GM18520 (cell line): ENCODE measurements around the gene IQCE.
"Not testable (repeated sequence)": the region's sequence is repeated elsewhere in the genome, so short reads cannot be mapped to it uniquely, and the experiment has no call there.

ENCODE experiments used
- ATAC-seq: cut with Tn5 transposase; IDR thresholded peaks from one replicate; pipeline ENCODE4 v1.9.1; 2021; ENCODE audit not compliant: unreplicated experiment

IQCE gene

DNA sequence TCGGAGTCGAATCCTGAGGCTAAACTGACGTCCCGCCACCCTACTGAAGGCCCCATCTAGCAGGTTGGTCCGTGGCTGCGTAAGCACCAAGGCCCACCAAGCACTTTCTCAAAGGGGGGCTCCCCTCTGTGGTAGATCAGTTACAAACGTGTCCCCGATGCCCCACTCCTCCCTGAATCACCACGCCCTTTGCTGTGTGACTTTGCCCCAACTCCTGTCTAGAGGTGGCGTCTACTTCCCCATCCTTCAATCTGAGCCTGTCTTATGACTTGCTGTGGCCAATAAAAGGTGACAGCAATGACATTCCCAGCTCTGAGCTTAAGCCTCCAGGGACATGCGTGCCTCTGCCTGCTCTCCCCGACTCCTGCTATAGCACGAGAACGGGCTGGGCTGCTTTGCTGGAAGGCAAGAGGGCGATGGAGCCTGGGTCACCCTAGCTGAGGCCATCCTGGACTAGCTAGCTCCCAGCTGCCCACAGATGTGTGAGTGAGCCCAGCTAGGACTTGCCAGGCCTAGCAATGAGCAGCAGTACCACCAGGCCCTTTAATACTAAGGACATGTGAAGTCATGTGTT is 26.5 kb upstream of the IQCE start:
- ATAC-seq, result not testable (repeated sequence)

DNA sequence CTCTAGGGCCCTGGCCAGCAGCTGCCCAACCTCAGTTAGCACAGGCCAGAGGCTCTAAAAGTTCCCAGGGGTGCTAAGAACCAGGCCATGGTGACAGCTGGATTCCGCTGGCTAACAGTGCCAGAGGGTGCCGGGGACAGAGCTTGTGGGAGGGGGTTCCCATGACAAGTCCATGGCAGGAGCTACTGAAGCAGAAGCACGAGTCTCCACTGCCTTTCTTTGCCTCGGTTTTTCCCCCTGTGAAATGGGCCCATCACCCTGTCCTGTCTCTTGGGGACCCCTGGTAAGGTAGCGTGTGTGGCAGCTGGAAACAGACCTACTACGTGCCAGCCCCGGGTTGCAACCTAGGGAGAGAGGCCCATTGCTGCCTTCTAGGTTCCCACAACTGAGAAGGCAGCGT is 26.0 kb upstream of the IQCE start:
- ATAC-seq, result not testable (repeated sequence)

DNA sequence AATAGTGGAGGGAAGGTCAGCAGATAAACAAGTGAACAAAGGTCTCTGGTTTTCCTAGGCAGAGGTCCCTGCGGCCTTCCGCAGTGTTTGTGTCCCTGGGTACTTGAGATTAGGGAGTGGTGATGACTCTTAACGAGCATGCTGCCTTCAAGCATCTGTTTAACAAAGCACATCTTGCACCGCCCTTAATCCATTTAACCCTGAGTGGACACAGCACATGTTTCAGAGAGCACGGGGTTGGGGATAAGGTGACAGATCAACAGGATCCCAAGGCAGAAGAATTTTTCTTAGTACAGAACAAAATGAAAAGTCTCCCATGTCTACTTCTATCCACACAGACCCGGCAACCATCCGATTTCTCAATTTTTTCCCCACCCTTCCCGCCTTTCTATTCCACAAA is 25.2 kb upstream of the IQCE start:
- not testable (repeated sequence) for ATAC-seq

DNA sequence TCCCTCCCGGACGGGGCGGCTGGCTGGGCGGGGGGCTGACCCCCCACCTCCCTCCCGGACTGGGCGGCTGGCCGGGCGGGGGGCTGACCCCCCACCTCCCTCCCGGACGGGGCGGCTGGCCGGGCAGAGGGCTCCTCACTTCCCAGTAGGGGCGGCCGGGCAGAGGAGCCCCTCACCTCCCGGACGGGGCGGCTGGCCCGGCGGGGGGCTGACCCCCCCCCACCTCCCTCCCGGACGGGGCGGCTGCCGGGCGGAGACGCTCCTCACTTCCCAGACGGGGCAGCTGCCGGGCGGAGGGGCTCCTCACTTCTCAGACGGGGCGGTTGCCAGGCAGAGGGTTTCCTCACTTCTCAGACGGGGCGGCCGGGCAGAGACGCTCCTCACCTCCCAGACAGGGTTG is 24.6 kb upstream of the IQCE start:
- not testable (repeated sequence) for ATAC-seq

DNA sequence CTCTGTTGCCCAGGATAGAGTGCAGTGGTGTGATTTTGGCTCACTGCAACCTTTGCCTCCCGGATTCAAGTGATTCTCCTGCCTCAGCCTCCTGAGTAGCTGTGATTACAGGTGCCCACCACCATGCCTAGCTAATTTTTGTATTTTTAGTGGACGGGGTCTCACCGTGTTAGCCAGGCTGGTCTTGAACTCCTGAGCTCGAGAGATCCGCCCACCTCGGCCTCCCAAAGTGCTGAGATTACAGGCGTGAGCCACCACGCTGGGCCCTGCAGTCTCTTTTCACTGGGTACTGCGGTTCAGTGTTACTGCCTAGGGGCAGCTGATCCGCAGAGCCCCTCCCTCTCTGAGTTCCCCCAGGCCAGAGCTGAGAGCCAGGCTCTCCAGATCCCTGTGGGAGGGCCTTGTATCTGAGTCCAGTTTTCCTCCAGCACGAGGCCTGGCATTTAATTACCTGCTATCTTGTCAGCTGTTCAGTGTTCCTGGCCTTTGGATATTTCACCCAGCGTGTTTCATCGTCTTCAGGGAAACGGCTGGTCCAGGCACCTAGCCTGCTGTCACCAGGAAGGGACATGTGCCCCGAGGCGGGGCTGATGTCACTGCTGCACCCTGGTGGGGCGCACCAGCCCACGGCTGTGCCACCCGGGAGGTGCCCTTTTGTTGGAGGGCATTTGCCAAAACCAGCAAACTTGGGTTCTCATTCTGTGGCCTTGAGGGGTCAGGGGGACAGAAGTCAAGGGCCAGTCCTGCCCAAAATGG is 22.7 kb upstream of the IQCE start:
- ATAC-seq, result not testable (repeated sequence)

DNA sequence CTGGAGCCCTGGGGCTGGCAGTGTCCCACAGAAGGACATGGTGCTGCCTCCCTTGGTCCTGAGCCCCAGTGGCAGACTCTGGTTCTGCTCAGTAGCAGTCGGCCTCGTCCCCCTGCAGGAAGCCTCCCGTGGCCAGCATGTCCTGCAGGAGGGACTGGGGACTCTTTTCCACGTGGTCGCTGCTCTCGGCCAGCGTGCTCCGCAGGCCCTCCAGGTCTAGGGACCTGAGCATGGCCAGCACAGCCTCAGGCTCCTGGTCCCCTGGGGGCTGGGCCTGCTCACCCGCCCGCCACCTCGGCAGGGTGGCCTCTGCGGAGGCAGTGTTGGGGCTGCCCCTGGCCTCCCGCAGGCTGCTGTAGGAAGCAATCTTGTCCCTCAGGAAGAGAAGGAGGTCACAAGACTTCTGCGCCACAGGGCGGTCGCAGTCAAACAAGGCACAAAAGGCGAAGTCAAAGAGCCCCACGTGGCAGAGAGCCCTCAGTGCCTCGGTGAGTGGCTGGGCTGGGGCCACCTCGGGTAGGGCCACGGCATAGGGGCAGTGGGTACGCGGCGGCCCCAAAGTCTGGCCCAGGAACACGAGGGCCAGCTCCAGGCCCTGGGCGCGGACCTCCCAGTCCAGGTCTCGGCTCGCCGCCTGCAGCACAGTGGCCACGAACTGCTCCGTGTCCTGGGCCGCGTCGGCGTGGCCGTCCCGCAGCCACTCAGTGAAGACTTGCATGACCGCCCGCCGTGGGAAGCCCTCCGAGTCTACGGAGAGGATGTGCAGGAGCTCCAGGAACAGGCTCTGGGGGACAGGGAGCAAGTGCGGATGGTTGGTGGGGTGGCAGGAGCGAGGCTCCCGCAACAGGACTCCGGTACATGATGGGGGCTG is 20.6 kb upstream of the IQCE start:
- no peak for ATAC-seq

DNA sequence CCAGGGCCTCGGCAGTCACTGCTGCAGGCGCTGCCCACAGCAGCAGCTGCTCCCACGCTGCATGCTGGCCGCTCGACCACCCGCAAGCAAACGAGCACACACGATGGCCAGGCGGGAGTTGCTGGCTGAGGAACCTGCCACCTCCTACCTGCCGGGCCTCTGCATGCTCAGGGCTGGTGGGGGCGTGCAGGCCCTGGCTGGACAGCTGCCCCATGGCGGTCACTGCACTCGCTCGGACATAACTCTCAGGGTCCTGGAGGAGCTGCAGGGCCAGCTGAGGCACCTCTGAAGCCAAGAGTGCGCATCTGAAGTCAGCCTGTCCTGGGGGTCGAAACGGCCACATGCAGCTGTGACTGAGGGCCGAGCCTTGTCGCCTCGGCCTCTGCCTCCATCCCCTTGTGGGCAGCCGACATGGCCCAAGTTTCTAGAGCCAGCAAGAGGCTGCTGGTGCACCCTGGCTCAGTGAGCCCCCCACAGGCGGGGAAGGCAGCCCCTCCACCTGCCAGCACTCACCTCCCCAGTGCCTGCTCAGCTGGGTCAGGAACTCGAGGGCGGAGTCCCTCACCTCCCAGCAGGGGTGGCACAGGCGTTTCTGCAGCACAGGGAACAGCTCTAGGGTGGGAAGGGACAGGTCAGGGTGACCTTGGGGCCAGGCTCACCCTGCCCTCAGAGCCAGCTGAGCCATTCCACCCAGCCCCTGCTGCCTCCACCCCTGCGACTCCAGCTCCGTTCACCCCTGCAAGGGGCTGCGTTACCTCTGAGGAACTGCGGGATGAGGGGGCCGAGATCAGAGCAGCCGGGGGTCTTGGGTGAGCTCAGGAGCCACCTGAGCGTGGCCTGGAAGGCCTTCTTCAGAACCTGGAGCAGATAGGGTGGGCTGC is 19.5 kb upstream of the IQCE start:
- ATAC-seq, result no peak

DNA sequence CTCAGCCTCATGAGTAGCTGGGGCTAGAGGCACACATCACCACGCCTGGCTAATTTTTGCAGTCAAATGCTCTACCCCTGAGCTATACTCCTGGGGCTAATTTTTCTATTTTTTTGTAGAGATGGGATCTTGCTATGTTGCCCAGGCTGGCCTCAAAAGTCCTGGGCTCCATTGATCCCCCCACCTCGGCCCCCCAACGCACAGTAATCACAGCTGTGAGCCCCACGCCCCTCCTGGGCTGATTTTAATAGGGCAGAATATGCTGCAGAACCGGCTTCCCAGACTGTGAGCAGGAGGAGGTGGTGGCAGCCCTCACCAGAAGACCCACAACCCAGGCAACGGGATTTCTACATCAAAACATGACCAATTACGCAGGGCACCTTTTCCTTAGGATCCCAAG is 18.6 kb upstream of the IQCE start:
- ATAC-seq, result no peak

DNA sequence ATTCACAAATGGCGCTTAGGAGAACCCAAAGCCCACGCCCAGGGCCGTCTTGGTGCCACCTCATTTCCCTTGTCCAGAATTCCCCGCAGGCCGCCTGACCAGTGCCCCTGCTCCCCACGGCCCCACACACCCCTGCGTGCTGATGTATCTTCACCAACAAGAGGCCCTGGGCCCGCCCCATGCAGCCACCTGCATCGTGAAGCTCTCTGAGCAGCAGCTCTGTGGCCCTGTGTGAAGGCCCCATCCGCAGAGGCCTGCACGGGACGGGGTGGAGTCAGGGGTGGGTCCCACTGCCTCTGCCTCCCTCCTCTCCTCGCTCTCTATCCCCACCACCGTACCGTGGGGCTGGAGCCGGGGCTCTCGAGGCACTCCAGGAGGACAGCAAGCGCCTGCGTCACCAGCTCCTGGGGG is 18.1 kb upstream of the IQCE start:
- no peak for ATAC-seq

DNA sequence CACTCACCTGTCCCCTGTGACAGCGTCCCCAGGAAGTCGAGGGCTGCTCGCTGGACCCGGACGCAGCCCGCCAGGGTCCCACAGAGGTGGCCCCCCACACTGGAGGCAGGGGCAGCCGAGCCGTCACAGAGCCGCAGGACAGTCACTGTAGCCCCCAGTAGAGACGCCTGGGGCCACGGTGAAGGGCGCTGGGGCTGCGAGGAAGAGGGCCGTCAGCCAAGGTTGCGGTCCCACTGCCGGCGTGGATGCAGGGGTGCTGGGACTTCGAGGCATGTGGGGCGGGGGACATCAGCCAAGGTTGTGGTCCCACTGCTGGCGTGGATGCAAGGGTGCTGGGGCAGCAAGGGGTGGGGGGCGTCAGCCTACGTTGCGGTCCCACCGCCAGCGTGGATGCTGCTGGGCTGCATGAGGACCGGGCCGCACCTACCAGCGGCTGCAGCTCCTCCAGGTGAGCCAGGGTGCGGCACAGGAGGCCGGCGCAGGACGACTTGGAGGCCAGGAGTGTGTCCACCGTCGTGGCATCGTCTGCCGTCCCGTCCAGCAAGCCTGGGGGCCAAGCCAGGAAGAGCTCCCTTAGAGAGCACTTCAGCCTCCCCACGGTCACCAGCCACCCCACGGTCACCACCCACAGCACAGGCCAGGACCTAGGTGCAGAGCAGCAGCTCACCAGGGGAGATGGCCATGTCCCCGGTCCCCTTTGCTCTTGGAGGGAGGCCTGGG is 17.3 kb upstream of the IQCE start:
- no peak for ATAC-seq

DNA sequence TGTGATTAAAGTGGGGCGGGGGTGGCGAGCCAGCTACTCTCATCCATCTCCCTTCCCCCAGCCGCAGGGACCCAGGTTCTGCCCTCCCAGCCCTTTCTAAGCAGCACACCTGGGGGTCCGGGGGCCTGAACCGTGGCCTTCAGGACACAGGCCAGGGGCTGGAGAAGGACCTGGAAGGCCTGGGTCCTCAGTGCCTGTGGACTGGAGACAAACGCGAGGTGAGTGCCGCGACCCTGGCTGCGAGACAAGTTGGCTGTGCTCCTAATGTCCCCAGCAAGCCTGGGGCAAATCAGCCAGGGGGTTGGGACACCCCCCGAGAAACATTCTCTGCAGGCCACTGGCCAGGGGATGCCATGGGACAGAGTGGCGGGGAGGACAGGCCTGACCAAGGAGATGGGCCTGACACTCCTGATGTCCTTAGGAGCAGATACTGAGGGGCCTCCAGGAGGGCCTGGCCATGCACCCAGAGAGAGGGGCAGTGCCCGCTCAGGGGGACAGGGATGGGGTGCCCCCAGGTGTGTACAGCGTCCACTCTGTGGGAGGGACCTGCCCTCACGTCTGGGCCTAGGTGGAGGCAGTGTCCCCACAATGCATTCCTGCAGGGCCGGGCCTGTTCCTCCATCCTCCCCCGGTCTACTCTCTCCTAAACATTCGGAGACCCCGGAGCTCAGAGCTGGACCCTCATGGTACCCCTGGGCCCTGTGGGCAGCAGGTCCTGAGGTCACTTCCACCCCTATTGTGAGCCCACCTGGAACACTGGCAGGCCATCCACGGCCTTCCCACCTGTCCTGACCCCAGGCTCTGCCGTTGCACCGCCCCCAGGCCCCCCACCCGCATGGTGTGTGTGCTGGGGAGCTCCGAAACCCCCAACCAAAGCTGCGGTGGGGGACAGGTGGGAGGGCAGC is 16.5 kb upstream of the IQCE start:
- no peak for ATAC-seq

DNA sequence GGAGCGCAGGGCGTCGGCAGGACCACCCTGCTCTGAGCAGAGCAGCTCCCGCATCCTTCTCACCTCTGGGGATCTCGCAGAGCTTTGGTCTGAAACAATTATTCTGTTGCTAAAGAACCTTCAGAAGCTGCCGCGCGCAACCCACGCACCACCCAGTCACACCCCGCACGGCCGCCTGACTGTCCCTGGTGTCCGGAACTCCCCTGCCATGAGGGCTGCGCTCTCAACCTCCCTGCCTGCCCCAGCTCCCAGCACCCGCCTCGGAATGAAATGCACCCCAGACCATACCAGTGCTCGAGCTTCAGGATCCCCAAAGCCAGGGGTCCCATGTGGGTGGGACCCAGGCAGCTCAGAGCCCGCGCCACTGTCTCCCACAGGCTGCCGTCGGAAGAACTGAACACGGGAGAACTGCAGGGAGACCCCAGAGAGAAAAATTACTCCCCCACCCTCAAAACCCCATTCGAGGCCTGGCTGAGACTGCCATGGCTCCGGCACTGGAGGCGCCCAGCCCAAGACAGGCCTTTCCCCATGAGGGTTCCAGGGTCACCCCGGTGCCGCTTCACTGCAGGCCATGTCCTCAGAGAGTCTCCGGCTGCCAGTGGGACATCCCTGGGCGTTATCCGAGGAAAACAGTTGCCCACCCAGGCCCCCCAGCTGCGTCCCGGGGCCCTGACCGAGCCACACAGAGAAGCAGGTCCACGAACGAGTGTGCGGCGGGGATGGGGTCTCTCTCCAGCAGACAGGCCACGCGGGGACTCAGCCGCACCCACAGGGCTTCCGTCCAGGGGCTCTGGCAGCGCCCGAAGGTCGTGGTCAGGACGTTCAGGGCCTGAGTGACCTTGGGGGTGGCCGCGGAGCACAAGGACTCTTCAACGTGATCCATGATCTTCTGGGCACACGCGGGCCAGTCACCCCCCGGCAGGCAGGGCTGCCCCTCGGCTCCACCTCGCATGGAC is 15.6 kb upstream of the IQCE start:
- no peak for ATAC-seq

DNA sequence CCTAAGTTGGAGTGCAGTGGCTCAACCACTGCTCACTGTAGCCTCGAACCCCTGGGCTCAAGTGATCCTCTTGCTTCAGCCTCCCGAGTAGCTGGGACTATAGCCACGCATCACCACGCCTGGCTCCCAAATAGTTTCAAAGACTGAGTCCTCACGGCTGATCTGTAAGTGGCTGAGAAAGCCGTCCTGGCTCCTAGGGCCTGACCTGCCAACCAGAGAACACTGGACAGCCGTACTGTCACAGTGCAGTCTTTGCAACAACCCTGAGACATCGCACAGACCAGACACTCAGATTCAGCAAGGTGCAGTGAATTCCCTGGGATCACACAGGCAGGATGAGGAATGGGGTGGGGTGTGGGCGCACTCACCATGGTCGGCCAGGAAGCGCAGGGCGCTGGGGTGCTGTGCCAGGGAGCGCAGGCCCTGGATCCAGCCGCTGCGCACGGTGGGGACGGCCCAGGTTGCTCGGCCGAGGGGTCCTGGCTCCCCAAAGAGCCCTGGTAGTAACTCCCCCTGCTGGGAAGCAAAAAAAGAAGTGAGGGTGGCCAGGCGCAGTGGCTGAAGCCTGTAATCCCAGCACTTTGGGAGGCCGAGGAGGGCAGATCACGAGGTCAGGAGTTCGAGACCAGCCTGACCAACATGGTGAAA is 14.1 kb upstream of the IQCE start:
- ATAC-seq, result no peak

DNA sequence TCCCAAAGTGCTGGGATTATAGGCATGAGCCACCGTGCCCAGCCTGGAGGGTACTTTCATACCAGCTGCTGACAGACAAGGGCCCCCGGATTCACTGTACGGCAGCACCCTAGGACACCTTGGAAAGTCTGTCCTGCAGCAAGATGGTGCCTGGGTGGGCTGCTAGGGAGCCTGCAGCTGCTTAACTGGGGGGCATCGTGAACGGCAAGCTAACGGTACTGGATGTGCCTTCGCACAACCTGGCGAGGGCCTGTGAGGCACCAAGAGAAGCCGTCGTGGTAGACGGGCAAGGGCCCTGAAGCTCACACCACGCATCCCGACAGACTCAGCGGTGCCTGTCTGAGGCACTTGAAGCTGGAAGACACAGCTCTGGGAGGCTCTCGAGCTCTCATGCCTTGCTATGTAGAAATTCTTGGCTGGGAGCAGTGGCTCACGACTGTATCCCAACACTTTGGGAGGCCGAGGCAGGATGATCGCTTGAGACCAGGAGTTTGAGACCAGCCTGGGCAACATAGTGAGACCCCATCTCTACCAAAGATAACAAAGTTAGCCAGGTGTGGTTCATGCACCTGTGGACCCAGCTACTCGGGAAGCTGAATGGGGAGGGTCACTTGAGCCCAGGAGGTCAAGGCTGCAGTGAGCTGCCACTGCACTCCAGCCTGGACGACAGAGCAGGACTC is 12.9 kb upstream of the IQCE start:
- no peak for ATAC-seq

DNA sequence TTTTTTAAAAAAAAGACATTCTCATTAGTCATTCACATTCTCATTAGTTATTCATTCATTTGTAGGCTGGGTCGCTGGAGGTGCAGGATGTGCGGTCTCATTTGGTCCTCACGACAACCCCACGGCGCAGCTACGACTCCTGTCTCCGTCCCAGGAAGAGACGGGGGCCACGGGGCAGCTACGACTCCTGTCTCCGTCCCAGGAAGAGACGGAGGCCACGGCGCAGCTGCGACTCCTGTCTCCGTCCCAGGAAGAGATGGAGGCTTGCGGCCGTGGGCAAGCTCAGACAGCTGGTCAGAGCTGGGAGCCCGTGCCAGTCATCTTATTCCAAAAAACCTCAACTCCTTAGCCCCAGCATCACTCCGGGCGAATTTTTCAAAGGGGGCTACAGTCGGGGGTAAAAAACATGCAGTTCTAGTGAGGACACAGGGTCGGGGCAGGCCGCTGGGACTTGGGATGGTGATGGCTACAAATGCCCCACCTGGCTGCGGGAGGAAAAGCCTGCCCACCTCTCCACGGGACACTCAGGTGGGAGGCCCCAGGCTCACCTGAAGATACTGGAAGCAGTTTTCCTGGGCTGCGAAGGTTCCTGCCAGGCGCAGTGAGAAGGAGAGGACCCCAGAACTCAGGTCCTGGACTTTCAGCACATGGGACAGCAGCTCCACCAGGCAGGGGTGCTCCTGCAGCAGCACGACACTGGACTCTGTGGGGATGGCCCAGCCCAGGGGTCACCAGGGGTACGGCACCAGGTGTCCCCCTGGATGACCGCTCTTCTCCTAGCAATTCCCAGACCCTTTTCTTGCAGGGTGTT is 11.8 kb upstream of the IQCE start:
- no peak for ATAC-seq

DNA sequence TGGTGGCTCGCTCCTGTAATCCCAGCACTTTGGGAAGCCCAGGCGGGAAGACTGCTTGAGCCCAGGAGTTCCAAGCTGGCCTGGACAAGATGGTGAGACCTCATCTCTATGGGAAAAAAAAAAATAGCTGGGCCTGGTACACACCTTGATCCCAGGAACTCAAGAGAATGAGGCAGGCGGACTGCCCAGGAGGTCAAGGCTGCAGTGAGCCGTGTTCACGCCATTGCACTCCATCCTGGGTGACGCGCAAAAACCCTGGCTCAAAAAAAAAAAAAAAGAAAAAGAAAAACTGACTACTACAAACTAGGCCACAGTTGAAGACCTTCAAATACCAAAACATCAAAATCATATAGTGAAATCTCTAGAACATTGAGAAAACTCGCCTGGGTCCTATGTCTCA is 7.4 kb upstream of the IQCE start:
- ATAC-seq, result no peak
